HCT116 (cell line): ENCODE measurements around the gene TRIP13. TPM values are rescaled to one million over a fixed set of nuclear protein-coding genes. Genes with fewer than 3 reads are reported as not detected.

Experiments
- ATAC-seq: fragments of 200-7000 bp; cut with Tn5 transposase; 2 replicates; pipeline ENCODE4 v1.9.1; 2020; ENCODE audit warnings: mild to moderate bottlenecking, moderate library complexity
- BruUV-seq: library from RNA; stranded (reverse); fragments of 400-500 nt; replicated peaks from 2 replicates; lab custom pipeline; 2021; lab: Mats Ljungman, UMichigan
- CTCF ChIA-PET: fragments of 300-600 bp; sonication (Branson Sonifier 250); formaldehyde crosslinking; loops from one replicate; lab custom pipeline; 2021; ENCODE audit warnings: antibody characterized with exemption; lab: Charles Lee
- POLR2A ChIA-PET: fragments of 300-600, 350-600 bp; sonication (Branson Sonifier 250); formaldehyde crosslinking; loops from one replicate; lab custom pipeline; 2021; ENCODE audit warnings: antibody characterized with exemption; lab: Charles Lee
- RAD21 ChIA-PET, 2 experiments: fragments of 300-600 bp; sonication (Branson Sonifier 250); formaldehyde crosslinking; loops; one replicate each; lab custom pipeline; 2023; ENCODE audit warnings: low total read pairs in 2 of 2; ENCODE audit not compliant: uncharacterized antibody in 2 of 2, unreplicated experiment in 2 of 2, low non-redundant PET in 1 of 2; lab: Charles Lee
- DNase-seq: peaks from one replicate; pipeline ENCODE4 v3.0.0-alpha.2; 2010; ENCODE audit warnings: low read depth, low spot score
- H2AFZ ChIP-seq: fragments of 200-600 bp; shearing (Covaris generic), sonication (generic); 2 replicates; pipeline ENCODE4 v1.6.1; 2017; ENCODE audit warnings: low read depth, mixed run types, mixed read lengths, antibody characterized with exemption, low read length; ENCODE audit not compliant: poor library complexity, severe bottlenecking
- H3K27ac ChIP-seq: 2 replicates; pipeline ENCODE4 v1.5.1; 2012; ENCODE audit warnings: low read depth, low read length
- H3K27me3 ChIP-seq: fragments of 200-600 bp; sonication (generic); 2 replicates; pipeline ENCODE4 v1.6.1; 2016; ENCODE audit warnings: mixed run types, low read length, mixed read lengths; ENCODE audit not compliant: insufficient read depth
- H3K36me3 ChIP-seq, 2 experiments: fragments of 200-500 bp in 1 of 2; fragments of 200-600 bp in 1 of 2; sonication (Bioruptor generic) in 1 of 2; sonication (generic) in 1 of 2; 2 replicates each; pipeline versions ENCODE4 v1.5.1 to v1.6.1; 2014 to 2016; ENCODE audit warnings: low read length in 2 of 2, inconsistent platforms in 1 of 2, mixed read lengths in 1 of 2, mixed run types in 1 of 2; ENCODE audit not compliant: insufficient read depth in 2 of 2, control insufficient read depth in 1 of 2
- H3K4me1 ChIP-seq, 2 experiments: fragments of 200-600 bp in 1 of 2; sonication (generic) in 1 of 2; 2 replicates each; pipeline versions ENCODE4 v1.5.1 to v1.6.1; 2012 to 2017; ENCODE audit warnings: low read length in 2 of 2, inconsistent platforms in 1 of 2, mild to moderate bottlenecking in 1 of 2, mixed read lengths in 1 of 2, mixed run types in 1 of 2, moderate library complexity in 1 of 2; ENCODE audit not compliant: insufficient read depth in 2 of 2, control insufficient read depth in 1 of 2
- H3K4me2 ChIP-seq: fragments of 200-600 bp; sonication (generic); 2 replicates; pipeline ENCODE4 v1.6.1; 2017; ENCODE audit warnings: mixed run types, low read length, mixed read lengths
- H3K4me3 ChIP-seq, 2 experiments: fragments of 200-600 bp in 1 of 2; sonication (generic) in 1 of 2; replicated peaks in 1 of 2; 2 replicates each; pipeline ENCODE4 v1.5.1; 2011 to 2016; ENCODE audit warnings: low read length in 2 of 2, control low read depth in 1 of 2, low read depth in 1 of 2, mild to moderate bottlenecking in 1 of 2, mixed read lengths in 1 of 2, mixed run types in 1 of 2
- H3K79me2 ChIP-seq: fragments of 200-600 bp; sonication (generic); 2 replicates; pipeline ENCODE4 v1.6.1; 2017; ENCODE audit warnings: mild to moderate bottlenecking, mixed run types, low read length, moderate library complexity, mixed read lengths; ENCODE audit not compliant: insufficient read depth
- H3K9ac ChIP-seq: fragments of 200-600 bp; sonication (generic); 2 replicates; pipeline ENCODE4 v1.6.1; 2016; ENCODE audit warnings: low read length, mixed read lengths
- H3K9me2 ChIP-seq: fragments of 200-600 bp; sonication (generic), shearing (Covaris generic); 2 replicates; pipeline ENCODE4 v1.6.1; 2017; ENCODE audit warnings: mixed run types, mild to moderate bottlenecking, moderate library complexity; ENCODE audit not compliant: insufficient read depth
- H3K9me3 ChIP-seq, 2 experiments: fragments of 200-500 bp in 1 of 2; fragments of 200-600 bp in 1 of 2; sonication (Bioruptor generic) in 1 of 2; sonication (generic) in 1 of 2; 2 replicates each; pipeline ENCODE4 v1.6.1; 2014 to 2017; ENCODE audit warnings: low read length in 2 of 2, mixed read lengths in 2 of 2, inconsistent platforms in 1 of 2, low read depth in 1 of 2, mild to moderate bottlenecking in 1 of 2, mixed run types in 1 of 2, moderate library complexity in 1 of 2; ENCODE audit not compliant: control insufficient read depth in 1 of 2, insufficient read depth in 1 of 2
- H4K20me1 ChIP-seq: fragments of 200-600 bp; sonication (generic), shearing (Covaris generic); 2 replicates; pipeline ENCODE4 v1.6.1; 2017; ENCODE audit warnings: mixed run types, mild to moderate bottlenecking, moderate library complexity; ENCODE audit not compliant: insufficient read depth
- CEBPB ChIP-seq: IDR thresholded peaks from 2 replicates; pipeline ENCODE4 v1.6.1; 2012; ENCODE audit warnings: low read depth
- CTCF ChIP-seq, 3 experiments: fragments of 200-600 bp in 1 of 3; sonication (generic) in 1 of 3; IDR thresholded peaks in 2 of 3; conservative IDR thresholded peaks in 1 of 3; 2 replicates each; pipeline ENCODE4 v1.5.1; 2012 to 2017; ENCODE audit warnings: low read depth in 2 of 3, low read length in 2 of 3, antibody characterized with exemption in 1 of 3, borderline replicate concordance in 1 of 3, control low read depth in 1 of 3, mild to moderate bottlenecking in 1 of 3, mixed read lengths in 1 of 3, mixed run types in 1 of 3, moderate library complexity in 1 of 3; ENCODE audit not compliant: insufficient read depth in 1 of 3
- FOSL1 ChIP-seq: IDR thresholded peaks from 2 replicates; pipeline ENCODE4 v1.6.1; 2012; ENCODE audit warnings: low read depth
- POLR2A ChIP-seq: IDR thresholded peaks from 2 replicates; pipeline ENCODE4 v1.7.0; 2011; ENCODE audit warnings: borderline replicate concordance; ENCODE audit not compliant: insufficient read depth, insufficient read length; ENCODE audit errors: extremely low read depth
- RAD21 ChIP-seq: IDR thresholded peaks from 2 replicates; pipeline ENCODE4 v1.6.1; 2012; ENCODE audit warnings: low read depth, mild to moderate bottlenecking
- SP1 ChIP-seq: IDR thresholded peaks from 2 replicates; pipeline ENCODE4 v1.6.1; 2012; ENCODE audit warnings: low read depth
- ZNF274 ChIP-seq: fragments of 200-500 bp; sonication (Bioruptor generic); IDR thresholded peaks from 2 replicates; pipeline ENCODE4 v1.6.1; 2014; ENCODE audit warnings: mild to moderate bottlenecking, low read depth, low read length, inconsistent platforms
- intact Hi-C: fragments of 100-400 bp; cut with micrococcal nuclease; formaldehyde crosslinking; loops from 2 replicates; pipeline ENCODE4 v1.10.0; 2022
- total RNA-seq: library from RNA; stranded (reverse); gene quantifications from one replicate; pipeline ENCODE4 v1.2.1, GENCODE V29; 2021; ENCODE audit not compliant: unreplicated experiment
- TF ChIP-seq, protein P1 (sequence below): IDR thresholded peaks from 2 replicates; pipeline ENCODE4 v1.6.1; 2012; ENCODE audit warnings: low read depth
- TF ChIP-seq, protein P2 (sequence below): IDR thresholded peaks from 2 replicates; pipeline ENCODE4 v1.6.1; 2012

TRIP13 gene
- total RNA-seq, 1 experiment from 2014 or later, result 45.0 TPM

- TF ChIP-seq, protein P1, sequence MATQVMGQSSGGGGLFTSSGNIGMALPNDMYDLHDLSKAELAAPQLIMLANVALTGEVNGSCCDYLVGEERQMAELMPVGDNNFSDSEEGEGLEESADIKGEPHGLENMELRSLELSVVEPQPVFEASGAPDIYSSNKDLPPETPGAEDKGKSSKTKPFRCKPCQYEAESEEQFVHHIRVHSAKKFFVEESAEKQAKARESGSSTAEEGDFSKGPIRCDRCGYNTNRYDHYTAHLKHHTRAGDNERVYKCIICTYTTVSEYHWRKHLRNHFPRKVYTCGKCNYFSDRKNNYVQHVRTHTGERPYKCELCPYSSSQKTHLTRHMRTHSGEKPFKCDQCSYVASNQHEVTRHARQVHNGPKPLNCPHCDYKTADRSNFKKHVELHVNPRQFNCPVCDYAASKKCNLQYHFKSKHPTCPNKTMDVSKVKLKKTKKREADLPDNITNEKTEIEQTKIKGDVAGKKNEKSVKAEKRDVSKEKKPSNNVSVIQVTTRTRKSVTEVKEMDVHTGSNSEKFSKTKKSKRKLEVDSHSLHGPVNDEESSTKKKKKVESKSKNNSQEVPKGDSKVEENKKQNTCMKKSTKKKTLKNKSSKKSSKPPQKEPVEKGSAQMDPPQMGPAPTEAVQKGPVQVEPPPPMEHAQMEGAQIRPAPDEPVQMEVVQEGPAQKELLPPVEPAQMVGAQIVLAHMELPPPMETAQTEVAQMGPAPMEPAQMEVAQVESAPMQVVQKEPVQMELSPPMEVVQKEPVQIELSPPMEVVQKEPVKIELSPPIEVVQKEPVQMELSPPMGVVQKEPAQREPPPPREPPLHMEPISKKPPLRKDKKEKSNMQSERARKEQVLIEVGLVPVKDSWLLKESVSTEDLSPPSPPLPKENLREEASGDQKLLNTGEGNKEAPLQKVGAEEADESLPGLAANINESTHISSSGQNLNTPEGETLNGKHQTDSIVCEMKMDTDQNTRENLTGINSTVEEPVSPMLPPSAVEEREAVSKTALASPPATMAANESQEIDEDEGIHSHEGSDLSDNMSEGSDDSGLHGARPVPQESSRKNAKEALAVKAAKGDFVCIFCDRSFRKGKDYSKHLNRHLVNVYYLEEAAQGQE, result no peak
- TF ChIP-seq ZNF274 (no peak), FOSL1 (no peak), RAD21 (no peak), CTCF (IDR thresholded peaks at IDR 0.05 in 2 of 3, conservative IDR thresholded peaks at IDR 0.05 in 1 of 3; ENCODE audit: borderline replicate concordance in 1 of 3, insufficient read depth in 1 of 3, low read depth in 2 of 3, low read length in 2 of 3) (no peak)
- TF ChIP-seq, protein P2, sequence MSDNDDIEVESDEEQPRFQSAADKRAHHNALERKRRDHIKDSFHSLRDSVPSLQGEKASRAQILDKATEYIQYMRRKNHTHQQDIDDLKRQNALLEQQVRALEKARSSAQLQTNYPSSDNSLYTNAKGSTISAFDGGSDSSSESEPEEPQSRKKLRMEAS, result no peak
Observed at GRCh38 chr5:943918-944620, 51.4 kb downstream of the TRIP13 start (continued).

DNA sequence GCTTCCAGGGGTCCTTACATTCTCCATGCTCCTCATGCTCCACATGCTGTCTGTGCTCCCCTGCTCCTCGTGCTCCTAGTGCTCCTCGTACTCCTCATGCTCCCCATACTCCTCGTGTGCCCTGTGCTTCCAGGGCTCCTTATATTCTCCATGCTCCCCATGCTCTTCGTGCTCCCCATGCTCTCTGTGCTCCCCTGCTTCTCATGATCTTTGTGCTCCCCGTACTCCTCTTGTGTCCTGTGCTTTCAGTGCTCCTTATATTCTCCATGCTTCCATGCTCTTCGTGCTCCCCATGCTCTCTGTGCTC lies 51.9 kb downstream of the TRIP13 start:
- ATAC-seq, result no peak
- Histone ChIP-seq H4K20me1 (no peaks in the 10 kb centered on the region), H3K9me3 (no peaks in the 10 kb centered on the region), H3K4me3 (no peak overlapping the region), H2AFZ (no peak overlapping the region), H3K36me3 (no peaks in the 10 kb centered on the region), H3K4me2 (no peak overlapping the region)
- BruUV-seq, result no TSS peak
- POLR2A ChIA-PET, result no interaction called here
- DNase-seq, result no peak
- intact Hi-C loops, result no loop called here
- CTCF ChIA-PET, result no interaction called here
- TF ChIP-seq FOSL1, result no peak
- no peak for TF ChIP-seq CEBPB
- no peak for TF ChIP-seq POLR2A
- no peak for TF ChIP-seq SP1
- TF ChIP-seq, all 23 proteins: peak for 0
- Histone ChIP-seq H3K79me2 (no peaks in the 10 kb centered on the region), H3K9ac (no peak overlapping the region), H3K27ac (no peak overlapping the region), H3K27me3 (peaks cover 44% of the 10 kb centered on the region), H3K4me1 (no peaks in the 10 kb centered on the region), H3K9me2 (no peaks in the 10 kb centered on the region)
- RAD21 ChIA-PET, result no interaction called here
